Measurements from ENCODE around the gene SUPT4H1.

- TF ChIP-seq POLR2AphosphoS5 (IDR thresholded peaks at IDR 0.05): no peak
- no peak for TF ChIP-seq CTCF (IDR thresholded peaks at IDR 0.05)
- no peak for TF ChIP-seq POLR2A (IDR thresholded peaks at IDR 0.05)
These were observed 35.6 kb downstream of the SUPT4H1 start for GRCh38 chr17:58316260-58316960.
